NCI-H2081 (cell line): ENCODE data around the gene GSAP.
"Not testable (repeated sequence)": the region's sequence is repeated elsewhere in the genome, so short reads cannot be mapped to it uniquely, and the experiment has no call there.

Experiments used
- DNase-seq, 2 experiments: peaks; one replicate each; lab custom pipeline; 2025; lab: John Stamatoyannopoulos, UW

Gene GSAP, protein sequence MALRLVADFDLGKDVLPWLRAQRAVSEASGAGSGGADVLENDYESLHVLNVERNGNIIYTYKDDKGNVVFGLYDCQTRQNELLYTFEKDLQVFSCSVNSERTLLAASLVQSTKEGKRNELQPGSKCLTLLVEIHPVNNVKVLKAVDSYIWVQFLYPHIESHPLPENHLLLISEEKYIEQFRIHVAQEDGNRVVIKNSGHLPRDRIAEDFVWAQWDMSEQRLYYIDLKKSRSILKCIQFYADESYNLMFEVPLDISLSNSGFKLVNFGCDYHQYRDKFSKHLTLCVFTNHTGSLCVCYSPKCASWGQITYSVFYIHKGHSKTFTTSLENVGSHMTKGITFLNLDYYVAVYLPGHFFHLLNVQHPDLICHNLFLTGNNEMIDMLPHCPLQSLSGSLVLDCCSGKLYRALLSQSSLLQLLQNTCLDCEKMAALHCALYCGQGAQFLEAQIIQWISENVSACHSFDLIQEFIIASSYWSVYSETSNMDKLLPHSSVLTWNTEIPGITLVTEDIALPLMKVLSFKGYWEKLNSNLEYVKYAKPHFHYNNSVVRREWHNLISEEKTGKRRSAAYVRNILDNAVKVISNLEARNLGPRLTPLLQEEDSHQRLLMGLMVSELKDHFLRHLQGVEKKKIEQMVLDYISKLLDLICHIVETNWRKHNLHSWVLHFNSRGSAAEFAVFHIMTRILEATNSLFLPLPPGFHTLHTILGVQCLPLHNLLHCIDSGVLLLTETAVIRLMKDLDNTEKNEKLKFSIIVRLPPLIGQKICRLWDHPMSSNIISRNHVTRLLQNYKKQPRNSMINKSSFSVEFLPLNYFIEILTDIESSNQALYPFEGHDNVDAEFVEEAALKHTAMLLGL

GRCh38 chr7:77415823-77416620 lies at the start of gene GSAP:
Gene GSAP, minus strand, starts transcription at chr7:77416349. Its CDS starts 28 bp downstream, at chr7:77416321.
- no peak for DNase-seq

- DNase-seq: no peak
Observed at GRCh38 chr7:77465256-77465655, 49.1 kb upstream of the GSAP start.

DNA sequence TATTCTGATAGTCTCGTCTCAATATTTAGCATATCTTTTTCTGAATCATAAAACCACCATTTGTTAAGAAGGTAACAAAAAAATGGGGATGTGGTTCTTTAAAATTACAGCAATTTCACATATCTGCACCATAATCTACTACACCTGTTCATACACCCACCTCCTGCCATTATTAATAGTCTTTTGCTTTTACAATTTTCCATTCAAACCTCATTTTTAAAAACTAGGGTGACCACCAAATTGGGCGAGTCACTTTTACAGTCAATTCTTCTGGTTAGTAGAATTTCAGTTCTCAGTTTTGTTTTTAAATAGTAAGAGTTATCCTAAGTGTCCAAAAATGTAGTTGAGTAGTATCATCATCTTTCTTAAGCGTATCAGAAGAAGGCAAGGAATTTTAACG lies 48.4 kb upstream of the GSAP start:
- DNase-seq: no peak

DNA sequence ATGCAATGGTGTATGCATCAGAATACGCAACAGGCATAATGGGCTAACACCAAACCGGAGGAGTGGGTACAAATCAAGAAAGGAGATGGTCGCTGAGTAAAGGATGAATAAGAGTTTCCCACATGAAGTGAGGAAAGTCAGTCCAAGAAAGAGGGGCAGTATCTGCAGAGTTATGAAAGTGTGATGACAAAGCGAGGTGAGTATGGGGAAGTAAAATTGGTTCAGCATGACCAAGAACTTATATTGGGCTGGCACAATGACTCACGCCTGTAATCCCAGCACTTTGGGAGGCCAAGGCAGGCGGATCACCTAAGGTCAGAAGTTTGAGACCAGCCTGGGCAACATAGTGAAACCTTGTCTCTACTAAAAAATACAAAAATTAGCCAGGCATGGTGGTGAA lies 47.5 kb upstream of the GSAP start:
- not testable (repeated sequence) for DNase-seq

- no peak for DNase-seq
Observed at GRCh38 chr7:77461842-77462241, 45.7 kb upstream of the GSAP start.

DNA sequence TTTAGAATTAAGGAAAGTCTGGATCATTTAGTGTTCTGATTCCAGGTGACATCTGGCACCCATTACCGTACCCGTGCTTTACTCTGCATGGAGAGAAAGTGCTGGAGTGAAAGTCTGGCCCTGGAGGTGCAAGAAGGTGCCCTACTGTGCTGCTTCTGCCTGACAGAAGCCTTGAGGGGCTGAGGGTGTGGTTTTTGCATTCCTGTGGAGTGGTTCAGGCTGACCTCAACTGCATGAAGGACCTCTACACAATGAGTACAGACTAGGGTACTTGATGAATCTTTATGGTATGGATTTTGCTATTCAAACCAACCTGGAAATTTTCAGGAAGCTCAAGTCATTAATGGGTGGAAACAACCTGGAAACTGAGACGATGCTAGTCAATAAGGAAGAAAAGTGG lies 45.1 kb upstream of the GSAP start:
- no peak for DNase-seq

GRCh38 chr7:77460057-77460486 lies 43.9 kb upstream of the GSAP start:
- no peak for DNase-seq

- DNase-seq: peak; percentile 7 to 76
Observed at GRCh38 chr7:77459311-77459726, 43.2 kb upstream of the GSAP start.

- DNase-seq: no peak
Observed at GRCh38 chr7:77458786-77459185, 42.6 kb upstream of the GSAP start.

DNA sequence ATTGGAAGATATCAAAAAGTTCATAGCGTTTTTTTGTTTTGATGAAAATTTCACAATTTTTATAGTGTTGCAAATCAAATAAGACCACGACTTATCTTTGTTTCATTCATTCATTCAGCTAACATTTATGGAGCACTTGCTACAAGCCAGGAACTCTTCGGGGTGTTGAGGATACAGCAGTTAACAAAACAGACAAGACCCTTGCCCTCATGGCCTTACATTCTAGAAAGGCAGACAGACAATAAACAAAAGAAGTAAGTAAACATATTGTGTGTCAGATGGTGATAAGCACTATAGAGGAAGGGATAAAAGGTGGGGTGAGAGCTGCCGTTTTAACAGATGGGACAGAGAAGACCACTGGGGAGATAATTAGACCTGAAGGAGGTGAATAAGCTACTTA lies 41.6 kb upstream of the GSAP start:
- peak in 1 of 2 experiments; percentile 18 for DNase-seq

GRCh38 chr7:77456696-77457095 lies 40.5 kb upstream of the GSAP start:
- no peak for DNase-seq

DNA sequence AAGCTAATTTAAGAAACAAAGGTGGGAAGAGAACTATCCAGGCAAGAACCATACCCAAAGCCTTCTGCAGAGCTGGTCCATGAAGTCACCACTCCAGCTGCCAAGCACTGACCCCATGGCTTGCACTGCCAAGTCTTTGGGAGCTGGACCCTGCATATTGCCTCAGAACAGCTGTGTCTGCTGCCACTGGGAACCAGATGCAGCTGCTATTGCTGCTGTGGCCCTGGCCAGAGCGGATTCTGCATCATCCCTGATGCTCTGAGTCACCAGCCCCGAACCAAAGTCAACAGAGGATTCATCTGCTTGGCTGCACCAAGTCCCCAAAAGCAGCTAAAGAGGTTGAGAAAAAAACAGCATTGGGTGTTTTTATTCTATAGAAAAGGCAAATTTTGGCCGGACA lies 39.2 kb upstream of the GSAP start:
- no peak for DNase-seq

DNA sequence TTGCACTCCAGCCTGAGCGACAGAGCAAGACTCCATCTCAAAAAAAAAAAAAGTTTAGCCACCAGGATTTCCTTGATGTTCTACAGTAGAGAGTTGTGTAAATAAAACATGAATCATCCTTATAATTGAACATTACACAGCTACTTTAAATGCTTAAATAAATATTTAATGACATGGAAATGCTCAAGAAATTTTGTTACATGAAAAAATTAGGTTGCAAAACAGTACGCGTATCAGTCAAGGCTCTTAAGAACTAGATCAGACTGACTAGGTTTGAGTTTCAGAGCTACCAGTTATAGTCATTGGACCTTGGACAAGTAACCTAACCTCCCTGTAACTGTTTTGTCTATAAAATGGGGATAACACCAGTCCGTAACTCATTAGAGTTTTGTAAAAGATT lies 38.7 kb upstream of the GSAP start:
- no peak for DNase-seq

DNA sequence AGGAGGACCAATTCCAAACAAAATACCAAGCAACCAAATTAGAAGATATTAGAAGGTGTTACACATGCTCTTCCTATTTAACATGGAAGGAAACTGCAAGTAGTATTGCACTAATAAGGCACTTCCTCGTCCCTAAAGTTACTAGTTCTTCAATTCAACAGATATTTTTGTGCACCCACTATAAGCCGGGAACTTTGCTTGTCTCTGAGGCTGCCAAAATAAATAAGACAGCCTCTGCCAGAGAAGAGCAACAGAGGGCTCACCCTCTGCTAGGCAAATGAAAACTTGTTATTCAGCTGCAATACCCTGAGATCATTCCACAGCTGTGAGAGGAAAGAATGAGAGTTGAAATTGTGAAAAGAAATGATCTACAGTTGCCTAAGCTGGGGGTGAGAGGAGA lies 37.4 kb upstream of the GSAP start:
- DNase-seq: no peak

DNA sequence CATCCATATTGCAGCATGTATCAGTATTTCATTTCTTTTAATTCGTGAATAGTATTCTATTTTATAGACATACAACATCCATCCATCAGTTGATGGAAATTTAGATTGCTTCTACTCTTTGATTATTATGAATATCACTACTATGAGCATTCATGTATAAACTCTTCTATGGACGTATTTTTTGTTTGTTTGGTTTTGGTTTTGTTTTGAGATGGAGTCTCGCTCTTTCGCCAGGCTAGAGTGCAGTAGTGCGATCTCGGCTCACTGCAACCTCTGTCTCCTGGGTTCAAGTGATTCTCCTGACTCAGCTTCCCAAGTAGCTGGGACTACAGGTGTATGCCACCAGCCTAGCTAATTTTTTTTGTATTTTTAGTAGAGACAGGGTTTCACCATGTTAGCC lies 35.8 kb upstream of the GSAP start:
- DNase-seq: not testable (repeated sequence)

DNA sequence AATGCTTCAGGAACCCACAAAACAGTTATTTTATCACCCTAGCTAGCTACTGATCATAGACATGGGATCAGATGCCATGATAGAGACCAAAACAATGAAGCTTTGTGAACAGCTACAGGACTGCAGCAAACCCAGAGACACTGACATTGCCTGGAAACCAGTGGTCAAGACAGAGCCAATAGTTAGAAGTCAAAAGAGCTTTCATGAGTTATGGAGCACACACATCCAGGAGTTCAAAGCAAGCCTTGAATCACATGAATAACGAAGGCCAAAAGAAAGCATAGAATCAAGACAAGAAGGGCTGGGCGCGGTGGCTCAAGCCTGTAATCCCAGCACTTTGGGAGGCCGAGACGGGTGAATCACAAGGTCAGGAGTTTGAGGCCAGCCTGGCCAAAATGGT lies 34.5 kb upstream of the GSAP start:
- DNase-seq: no peak

DNA sequence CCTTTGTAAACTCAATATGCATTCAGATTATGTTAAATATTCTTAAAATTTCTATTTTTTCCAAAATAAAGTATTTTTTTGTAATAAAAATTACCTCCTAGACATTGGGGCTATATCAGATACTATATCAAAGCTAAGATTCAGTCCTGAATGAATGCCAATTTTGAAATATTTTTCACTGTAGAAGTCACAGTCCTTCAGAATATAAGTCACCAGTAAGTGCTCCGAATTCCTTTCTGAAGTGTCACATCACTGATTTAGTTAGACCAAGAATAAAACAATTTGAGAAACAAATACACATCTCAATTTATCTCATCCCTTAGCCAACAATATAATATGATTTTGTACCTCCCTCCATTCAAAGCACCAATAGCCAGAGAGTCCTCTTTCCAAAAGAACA lies 33.9 kb upstream of the GSAP start:
- no peak for DNase-seq

DNA sequence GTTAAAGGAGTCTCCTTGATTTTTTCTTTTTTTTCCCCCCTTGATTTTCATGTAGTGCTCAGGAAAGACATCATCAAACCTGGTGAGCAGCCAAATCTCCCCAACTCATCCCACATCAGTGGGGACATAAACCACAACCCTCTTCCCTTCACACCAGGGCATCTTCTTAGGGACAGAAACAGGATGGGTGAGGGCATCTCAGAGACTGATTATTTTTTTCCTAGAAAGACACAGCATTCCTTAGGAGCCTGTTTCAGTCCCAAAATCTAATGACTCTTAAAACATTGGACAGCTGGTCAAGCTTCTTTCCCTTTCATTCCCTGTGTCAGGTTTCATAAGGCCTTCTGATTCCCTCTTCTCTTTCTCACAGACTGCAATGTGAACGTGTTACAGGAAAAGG lies 31.5 kb upstream of the GSAP start:
- DNase-seq: no peak

GRCh38 chr7:77444123-77444522 lies 28.0 kb upstream of the GSAP start:
- no peak for DNase-seq

DNA sequence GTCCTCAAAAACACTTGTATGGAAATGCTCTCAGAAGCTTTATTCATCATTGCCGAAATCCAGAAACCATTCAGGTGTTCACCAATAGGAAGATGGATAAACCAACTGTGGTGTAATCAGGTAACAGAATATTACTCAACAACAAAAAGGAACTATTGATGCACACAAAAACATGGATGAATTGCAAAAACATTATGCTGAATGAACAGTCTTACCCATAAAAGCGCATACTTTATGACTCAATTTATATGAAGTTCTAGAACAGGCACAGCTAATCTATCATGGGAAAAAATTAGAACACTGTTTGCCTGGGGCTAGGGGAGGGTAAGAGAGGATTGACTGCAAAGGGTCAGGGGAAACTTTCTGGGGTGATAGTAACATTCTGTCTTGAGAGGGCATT lies 26.9 kb upstream of the GSAP start:
- DNase-seq: no peak

DNA sequence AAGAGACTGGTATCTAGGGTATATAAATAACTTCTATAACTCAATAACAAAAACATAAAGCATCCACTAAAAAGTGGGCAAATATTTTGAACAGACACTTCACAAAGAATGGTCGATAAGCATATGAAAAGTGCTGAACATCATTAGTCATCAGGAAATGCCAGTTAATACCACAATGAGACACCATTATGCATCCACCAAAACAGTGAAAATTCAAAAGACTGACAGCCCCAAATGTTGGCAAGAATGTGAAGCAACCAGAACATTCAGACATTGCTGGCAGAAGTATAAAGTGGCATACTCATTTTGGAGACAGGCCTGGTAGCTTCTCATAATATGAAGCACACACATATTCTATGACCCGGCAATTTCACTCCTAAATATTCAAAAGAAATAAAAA lies 26.5 kb upstream of the GSAP start:
- DNase-seq: no peak

DNA sequence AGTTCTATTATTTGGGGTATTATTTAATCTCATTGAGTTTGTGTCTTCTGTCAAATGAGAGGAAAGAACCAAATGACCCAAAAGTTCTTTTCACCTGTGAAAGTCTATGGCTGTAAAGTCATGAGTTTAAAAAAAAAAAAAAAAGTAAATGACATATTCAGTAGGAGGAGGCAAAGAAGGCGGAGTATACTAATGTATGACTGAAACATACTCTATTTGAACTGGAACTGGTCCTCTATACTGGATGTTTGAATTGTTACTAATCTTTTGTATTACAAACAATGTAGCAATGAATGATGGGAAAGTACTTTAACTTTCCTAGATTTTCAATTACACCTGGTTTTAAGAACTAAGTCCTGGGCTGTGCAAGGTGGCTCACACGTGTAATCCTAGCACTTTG lies 24.9 kb upstream of the GSAP start:
- DNase-seq: no peak
